HFF-Myc (cell line): Measurements from ENCODE around the gene RIC3.

Source experiments
- DNase-seq: peaks from one replicate; pipeline ENCODE4 v3.0.0-alpha.2; 2011; ENCODE audit warnings: low read depth; ENCODE audit errors: extremely low read depth
- H3K4me3 ChIP-seq: replicated peaks from 2 replicates; pipeline ENCODE4 v1.5.1; 2011; ENCODE audit warnings: low read depth, mild to moderate bottlenecking, control low read depth, low read length
- CTCF ChIP-seq: IDR thresholded peaks from 2 replicates; pipeline ENCODE4 v1.5.1; 2012; ENCODE audit warnings: mild to moderate bottlenecking, low read depth, low read length, control low read depth; ENCODE audit errors: missing control alignments

The RIC3 gene

GRCh38 chr11:8126649-8127289, 42.1 kb downstream of the RIC3 start:
- DNase-seq, result no peak
- no peak for TF ChIP-seq CTCF
- no peak overlapping the region for H3K4me3 ChIP-seq

GRCh38 chr11:8122173-8122764, 46.6 kb downstream of the RIC3 start:
- TF ChIP-seq CTCF, result no peak

GRCh38 chr11:8111636-8112035, 57.2 kb downstream of the RIC3 start:
- no peak overlapping the region for H3K4me3 ChIP-seq
- no peak for DNase-seq
- TF ChIP-seq CTCF, result no peak

More at GRCh38 chr11:8122173-8122764, 46.6 kb downstream of the RIC3 start:
- no peak for DNase-seq
- H3K4me3 ChIP-seq, result no peak overlapping the region

- no peak overlapping the region for H3K4me3 ChIP-seq
- DNase-seq, result no peak
- TF ChIP-seq CTCF, result no peak
These were observed 58.4 kb downstream of the RIC3 start for GRCh38 chr11:8110396-8110795.

- DNase-seq, result no peak
- TF ChIP-seq CTCF, result no peak
- no peak overlapping the region for H3K4me3 ChIP-seq
These were observed 59.1 kb downstream of the RIC3 start for GRCh38 chr11:8109675-8110074.

GRCh38 chr11:8108421-8108820, 60.4 kb downstream of the RIC3 start:
- no peak overlapping the region for H3K4me3 ChIP-seq
- no peak for TF ChIP-seq CTCF
- no peak for DNase-seq
